ENCODE measurements around the gene CELF4. TPM values are rescaled to one million over a fixed set of nuclear protein-coding genes. Genes with fewer than 3 reads are reported as not detected.

Gene CELF4
- total RNA-seq, 2 donors from 2014 or later, result 0.32 to 0.79 TPM

DNA sequence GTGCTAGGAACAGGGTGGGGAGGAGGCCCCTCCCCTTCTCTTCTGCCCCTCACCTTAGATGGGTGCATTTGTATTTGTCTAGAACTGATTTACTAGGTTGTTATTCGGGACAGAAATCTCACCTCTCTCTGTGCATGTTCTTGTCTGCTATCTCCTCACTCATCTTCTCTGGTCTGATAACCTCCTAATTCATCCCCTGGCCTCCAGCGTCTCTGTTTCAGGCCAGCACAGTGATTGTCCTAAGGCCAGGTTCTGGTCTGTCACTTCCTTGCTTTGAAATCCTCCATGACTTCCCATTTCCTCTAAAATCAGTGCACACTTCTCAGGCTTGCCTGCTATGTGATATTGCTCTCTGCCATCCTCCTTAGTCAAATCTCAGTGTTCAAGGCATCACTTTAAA is 58.4 kb downstream of the CELF4 start:
- no peak for DNase-seq
- ATAC-seq, result no peak
- intact Hi-C loops (cut with DNase I), result no loop called here

DNA sequence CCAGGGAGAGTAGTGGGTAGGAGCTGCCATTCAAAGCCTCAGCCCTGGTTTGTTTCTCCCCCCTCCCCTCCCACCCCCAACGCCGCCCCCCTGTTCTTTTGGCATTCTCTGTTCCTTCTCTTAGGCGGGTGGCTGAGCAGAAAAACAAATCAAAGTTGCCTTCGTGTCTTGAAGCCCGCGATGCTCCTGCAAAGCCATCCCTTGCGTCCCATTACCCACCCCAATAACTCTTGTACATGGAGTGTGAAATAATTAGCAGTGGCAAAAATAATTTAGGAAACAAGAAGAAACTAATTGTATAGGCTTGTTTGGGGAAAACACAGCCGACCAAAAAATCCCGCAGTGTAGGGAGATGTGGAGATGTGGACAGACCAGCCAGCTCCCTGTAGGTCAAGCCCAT is 59.6 kb downstream of the CELF4 start:
- ATAC-seq (no peak), DNase-seq (no peak)
- intact Hi-C loops (cut with DNase I), result no loop called here

DNA sequence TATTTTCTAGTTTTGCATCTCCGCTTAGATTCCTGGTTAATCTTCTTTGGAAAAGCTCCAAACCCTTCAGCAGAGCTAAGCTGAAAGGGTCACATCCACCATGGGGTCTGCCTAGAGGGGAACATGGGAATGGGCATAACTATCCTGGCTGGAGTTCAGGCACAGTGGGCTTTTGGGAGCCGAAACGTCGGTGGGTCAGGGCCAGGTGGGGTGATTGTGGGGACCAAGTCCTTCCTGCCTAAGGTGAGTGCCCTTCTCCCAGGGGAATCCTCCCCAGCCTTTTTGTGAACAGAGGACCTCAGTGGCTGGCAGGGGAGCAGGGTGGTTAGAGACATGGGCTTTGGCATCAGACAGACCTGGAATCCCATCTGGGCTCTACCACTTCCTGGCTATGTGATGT is 60.3 kb downstream of the CELF4 start:
- intact Hi-C loops (cut with DNase I), result no loop called here
- ATAC-seq, result no peak
- no peak for DNase-seq

DNA sequence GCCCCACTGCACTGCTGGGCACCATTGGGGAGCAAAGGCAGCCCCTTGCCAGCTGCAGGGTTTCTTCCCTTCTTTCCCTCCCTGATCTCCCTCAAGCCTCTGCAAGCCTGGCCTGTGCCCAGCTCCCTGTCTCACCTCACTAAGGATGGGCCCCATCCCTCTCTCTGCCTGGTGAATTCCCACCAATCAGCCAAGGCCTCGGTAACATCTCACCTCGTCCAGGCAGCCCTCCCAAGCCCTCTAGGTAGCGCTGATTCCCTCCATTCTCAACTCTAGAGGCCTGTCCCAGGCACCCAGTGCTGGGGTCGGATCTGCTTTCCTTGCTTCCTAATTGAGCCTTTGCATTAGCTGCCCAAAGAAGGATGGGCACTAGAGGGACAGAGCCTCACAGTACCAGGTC is 63.0 kb downstream of the CELF4 start:
- intact Hi-C loops (cut with DNase I), result no loop called here
- ATAC-seq (no peak), DNase-seq (no peak)

DNA sequence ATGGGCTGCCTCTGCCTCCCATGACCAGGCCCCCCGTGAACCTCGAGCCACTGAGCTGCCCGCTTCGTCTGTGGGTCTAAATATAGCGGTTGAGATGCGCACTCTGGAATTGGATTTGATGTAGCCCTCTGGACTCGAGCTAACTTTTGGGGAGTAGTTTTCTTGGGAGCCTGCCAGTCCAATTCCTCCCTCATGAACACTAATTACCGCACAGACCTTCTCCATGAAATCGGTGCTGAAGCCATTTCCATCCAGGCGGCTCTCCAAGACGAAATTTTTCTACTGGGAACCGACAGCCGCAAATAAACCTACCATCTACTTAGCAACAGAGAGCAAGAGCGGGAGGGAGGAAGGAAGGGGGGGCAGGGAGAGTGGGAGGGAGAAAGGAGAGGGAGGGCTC is 63.6 kb downstream of the CELF4 start:
- ATAC-seq, result no peak
- DNase-seq, result no peak
- intact Hi-C loops (cut with DNase I), result no loop called here

DNA sequence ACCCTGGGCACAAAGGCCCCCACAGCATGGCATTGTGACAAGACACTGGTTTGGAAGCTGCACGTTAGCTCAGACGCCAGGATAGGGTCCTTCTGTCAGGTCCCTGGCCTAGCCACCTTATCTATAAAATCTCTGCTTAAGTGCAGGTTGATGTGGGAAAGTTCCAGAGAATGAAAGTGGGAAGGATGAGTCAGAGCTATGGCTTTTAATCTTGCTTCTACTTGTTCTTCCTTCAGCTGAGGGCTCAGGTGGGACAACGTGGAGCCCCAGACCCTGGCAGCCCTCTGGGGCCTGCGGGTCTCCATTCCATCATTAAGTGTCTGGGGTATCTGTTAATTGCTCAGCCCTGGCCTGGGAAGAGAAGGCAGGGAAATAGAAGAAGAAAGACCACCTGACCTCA is 64.5 kb downstream of the CELF4 start:
- DNase-seq (no peak), ATAC-seq (no peak)
- intact Hi-C loops (cut with DNase I), result no loop called here

DNA sequence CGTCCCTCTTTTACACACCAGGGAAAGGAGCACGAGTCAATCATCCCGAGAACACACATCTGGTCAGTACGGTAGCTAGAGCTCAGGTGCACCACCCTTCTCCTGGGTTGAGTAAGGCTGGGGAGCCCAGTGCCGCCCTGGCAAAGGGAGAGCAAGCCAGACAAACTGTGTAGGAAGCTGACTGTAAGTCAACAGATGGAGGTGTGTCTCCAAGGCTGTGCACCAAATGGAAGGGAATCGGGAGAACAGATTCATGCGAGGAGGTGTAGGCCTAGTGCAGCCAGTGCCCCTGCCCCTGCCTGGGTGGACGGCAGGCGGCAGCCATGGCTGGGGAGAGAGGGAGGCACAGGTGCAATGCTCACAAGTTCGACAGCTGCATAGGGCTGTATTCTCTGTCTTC is 65.7 kb downstream of the CELF4 start:
- intact Hi-C loops (cut with DNase I), result no loop called here
- DNase-seq (no peak), ATAC-seq (no peak)

DNA sequence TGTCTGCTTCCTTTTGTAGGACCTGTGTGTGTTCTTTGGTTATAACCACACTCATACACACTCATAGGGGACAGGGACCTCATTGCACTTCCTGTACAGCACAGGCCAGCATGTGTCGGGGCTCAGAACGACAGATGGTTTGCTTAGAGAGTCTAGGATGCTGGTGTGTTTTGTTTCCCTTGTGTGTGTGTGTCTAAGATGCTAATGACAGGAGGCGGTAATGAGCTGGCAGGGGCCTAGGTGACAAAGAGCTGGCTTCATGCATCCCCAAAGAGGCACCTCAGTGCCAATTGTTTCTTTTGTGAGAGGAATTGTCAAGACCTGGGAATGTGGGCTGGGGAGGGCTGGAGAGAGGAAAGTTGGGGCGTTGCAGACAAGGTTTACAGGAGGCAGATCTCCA is 66.6 kb downstream of the CELF4 start:
- DNase-seq (no peak), ATAC-seq (no peak)
- intact Hi-C loops (cut with DNase I), result no loop called here

DNA sequence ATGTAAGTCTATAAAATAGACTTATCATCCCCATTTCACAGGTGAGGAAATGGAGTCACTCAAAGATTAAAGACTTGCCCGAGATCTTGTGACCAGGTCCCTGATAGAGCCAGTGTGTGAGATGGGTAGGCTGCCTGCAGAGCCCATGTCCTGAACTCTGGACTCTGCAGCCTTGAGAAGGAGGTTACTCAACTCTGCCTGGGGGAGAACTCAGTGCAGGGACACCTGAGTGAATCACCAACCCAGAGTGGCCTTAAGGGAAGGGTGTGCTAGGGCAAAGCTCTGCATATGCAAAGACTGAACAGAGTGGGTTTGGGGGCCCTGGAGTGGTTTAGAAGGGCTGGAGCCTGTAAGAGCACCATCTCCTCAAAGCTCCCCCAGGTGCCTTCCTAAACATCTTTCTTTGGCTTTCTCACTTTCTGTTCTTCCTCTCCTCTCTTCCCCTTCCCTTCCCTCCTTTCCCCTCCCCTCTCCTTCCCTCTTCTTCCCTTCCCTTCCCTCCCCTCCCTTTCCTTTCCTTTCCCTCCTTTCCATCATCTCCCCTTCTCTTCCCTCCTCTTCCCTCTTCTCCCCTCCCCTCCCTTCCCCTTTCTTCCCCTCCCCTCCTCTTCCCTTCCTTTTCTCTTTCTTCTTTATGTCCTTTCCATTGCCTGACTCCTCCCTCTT is 67.6 kb downstream of the CELF4 start:
- DNase-seq (no peak), ATAC-seq (no peak)

DNA sequence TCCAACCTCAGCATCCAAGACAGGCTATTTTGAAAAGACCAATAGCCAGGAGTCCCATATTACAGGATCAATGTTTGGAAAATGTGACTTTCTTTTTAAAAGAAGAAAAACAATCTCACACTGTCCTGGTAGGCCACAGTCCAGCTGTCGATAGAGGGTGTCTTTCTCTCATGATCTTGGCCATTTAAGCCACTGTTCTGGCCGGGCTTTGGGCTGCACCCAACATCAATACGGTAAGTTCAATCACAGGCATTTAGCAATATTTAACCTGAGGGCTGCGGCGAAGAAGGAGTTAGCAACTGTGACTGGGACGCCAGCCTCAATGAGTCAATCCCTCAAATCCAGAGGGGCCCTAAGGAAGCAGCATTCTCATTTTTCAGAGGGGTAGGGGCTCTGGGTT is 69.0 kb downstream of the CELF4 start:
- ATAC-seq (no peak), DNase-seq (no peak)
- intact Hi-C loops (cut with DNase I), result no loop called here

More for the DNA sequence above, 67.6 kb downstream of the CELF4 start:
- intact Hi-C loops (cut with DNase I), result no loop called here

DNA sequence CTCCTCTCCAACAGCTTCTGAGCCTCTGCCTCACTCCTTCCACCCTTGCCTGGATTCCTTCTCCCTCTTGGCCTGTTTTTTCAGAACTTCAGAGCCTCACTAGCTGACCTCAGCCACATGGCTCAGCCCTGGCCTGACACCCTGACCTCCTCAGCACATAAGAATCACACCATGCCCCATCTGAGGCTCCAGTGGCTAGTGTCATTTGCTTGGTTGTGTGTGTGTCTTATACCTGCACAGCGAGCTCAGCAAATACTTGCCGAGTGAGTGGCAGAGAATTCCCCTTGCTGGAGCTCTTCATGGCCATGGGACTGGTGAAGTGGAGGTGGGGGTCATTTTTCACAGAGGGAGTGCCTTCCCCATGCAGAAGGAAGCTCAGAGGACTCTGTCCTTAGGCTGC is 70.2 kb downstream of the CELF4 start:
- no peak for ATAC-seq
- intact Hi-C loops (cut with DNase I), result no loop called here
- no peak for DNase-seq

DNA sequence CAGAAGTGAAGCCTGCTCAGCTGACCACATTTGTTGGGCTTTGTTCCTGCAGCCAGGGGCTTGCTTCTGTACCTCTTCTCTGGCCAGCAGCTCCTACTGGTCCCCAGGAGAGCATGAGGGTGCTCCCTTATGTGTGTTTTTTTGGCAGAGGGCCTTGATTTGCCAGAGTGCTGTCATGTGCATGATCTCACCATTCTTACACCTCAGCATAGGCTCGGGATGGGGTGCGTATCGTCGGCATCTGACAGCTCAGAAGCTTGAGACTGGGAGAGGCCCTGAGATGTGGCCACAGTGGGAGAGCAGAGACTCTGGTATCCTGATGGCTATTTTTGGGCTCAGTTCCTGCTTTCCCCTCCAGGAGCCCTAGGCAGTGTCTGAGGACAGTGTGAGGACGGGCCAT is 71.2 kb downstream of the CELF4 start:
- intact Hi-C loops (cut with DNase I), result no loop called here
- no peak for ATAC-seq

DNA sequence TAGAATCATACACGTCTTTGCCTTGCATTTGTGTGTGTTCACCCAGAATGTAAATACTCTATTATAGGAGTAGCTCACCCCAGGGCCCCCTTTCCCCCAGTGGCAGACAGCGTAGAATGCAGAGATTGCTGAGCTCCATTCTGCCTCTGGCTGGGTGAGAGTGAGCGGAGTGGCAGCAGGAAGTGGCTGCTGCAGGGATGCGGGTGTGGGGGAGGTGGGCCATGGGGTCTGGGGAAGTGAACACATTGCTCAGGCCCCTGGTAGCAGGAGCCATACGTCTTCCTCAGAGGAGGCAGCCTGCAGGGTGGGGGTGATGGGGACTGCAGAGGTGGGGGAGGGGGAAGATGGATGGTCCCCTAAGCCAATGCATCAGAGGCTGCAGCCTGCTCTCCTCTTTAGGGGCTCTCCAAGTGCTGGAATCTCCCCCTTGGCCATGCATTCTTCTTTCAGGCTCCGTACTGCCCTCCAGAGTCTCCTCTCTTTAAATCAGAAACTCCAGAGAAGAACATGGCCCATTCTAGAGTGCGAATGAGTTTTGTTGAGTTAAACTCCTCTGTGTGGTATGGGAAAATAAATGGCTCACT is 72.2 kb downstream of the CELF4 start:
- ATAC-seq (no peak), DNase-seq (no peak)
- intact Hi-C loops (cut with DNase I), result no loop called here

More for the DNA sequence above, 71.2 kb downstream of the CELF4 start:
- DNase-seq, result no peak

DNA sequence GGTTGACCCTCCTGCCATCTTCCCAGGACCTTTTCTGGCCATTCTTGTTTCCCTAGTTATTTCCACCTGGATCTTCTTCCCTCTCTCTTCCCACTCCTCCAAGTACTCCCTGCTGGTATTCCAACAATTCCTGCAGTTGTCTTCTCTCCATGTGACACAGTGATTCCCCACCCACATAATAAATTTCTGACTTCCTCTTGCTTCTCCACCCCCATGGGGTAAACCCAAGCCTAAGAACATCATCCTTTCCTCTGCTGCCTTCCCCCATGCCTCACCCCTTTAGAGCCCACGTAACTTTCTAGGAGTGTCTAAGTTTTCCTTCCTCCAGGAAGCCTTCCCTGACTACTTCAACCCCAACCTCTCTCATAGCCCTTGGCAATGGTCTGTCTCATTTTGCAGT is 72.6 kb downstream of the CELF4 start:
- ATAC-seq (no peak), DNase-seq (no peak)
- intact Hi-C loops (cut with DNase I), result no loop called here

DNA sequence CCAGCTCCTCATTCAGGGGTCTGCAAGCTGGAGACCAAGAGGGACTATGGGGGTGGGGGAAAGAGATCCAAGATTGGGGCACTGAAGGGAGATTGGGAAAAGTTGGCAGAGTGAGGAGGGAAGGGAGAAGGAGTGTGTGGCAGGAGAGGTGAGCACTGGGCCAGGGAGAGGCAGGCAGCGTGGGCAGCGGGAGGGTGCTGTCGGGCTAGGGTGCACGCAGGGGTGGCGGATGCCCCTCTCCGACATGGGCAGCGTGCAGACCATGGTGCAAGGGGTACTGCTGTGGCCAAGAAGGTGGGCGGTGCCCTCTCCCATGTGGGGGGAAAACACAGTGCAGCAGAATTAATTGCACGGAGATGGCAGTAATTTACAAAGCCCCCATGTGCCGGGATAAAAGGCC is 74.1 kb downstream of the CELF4 start:
- DNase-seq (no peak), ATAC-seq (no peak)
- intact Hi-C loops (cut with DNase I), result no loop called here

DNA sequence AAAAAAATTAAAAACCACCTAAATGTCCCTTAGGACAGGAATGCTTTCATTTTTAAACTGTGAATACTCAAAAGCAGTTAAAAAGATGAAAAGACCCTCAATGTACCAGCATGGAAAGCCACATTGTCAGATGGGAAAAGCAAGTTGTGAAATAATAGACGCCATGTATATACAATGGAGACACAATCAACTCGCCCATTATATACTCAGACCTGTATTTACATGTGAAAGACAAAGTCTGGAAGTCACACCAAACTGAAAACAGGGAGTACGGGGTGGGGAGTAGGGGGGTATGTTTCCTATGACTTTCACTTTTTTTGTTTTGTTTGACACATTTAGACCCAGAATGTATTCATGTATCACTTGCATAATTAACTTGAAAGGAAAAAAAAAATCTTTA is 75.6 kb downstream of the CELF4 start:
- intact Hi-C loops (cut with DNase I), result loop anchor here in 1 of 2 donors (10.0 kb wide), 1 partner anchor 105 kb away; no protein-coding TSS in a partner anchor
- no peak for ATAC-seq
- DNase-seq, result no peak

DNA sequence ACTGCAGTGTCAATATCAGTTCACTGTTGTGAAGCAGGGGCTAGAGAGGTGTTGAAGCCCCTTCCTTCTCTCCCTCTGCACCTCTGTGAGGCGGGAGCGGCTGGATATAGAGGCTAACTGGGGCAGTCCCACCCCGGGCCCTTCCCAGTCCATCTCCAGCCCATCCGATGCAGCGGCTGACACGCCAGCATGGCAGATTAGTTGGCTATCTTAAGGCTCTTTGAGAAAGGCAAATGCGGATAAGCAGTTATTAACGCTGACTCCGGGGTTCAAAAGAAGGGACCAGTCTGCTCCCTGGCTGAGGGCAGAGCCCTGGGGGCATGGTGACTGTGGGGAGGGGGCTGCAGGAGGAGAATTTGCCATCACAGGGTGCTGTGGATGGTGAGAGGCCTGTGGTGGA is 76.6 kb downstream of the CELF4 start:
- ATAC-seq (no peak), DNase-seq (no peak)
- intact Hi-C loops (cut with DNase I), result loop anchor here in 1 of 2 donors (10.0 kb wide), 1 partner anchor 104 kb away; no protein-coding TSS in a partner anchor

DNA sequence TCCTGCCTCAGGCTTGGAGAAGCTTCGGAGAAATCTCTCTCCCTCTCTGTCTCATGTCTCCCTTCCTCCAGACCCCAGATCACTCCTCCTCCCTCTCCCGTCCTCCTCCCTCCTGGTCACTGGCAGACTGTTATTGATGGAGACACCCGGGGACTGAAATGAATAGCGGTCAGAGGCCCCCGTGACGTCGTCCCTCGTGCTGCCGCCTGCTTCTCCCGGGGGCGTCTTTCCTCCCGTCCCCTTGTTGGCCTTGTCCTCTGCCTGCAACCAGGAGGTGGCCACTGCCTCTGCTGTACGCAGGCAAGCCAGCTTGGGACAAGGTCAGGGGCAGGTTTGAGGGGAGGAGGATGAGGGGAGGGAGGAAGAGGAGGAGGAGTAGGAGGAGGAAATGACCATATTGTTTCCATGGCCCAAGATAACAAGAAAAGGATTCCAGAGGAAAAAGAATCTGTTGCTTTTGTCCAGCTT is 78.2 kb downstream of the CELF4 start:
- ATAC-seq (peak in 1 of 2 donors; percentile 58), DNase-seq (peak; percentile 45)
- intact Hi-C loops (cut with DNase I), result loop anchor here in 1 of 2 donors (10.0 kb wide), 1 partner anchor 103 kb away; no protein-coding TSS in a partner anchor

DNA sequence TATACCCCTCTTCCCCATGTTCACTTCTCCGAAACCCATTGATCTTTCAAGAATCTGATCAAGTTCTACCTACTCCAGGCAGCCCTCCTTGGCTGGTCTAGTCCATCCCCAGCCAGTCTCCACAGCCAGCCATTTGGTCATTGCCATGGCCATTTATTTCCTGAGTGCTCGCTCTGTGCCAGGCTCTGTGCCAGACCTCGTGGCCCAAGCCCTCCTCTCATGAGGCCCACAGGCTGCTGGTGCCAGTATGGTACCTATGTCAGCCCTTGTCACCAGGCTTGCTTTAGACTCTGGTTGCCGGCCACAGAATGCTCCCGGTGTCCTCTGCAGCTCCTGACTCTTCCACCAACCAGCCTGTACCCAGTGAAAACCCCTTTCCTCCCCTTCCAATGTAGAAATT is 78.8 kb downstream of the CELF4 start:
- intact Hi-C loops (cut with DNase I), result loop anchor here in 1 of 2 donors (10.0 kb wide), 1 partner anchor 102 kb away; no protein-coding TSS in a partner anchor
- ATAC-seq (no peak), DNase-seq (no peak)

DNA sequence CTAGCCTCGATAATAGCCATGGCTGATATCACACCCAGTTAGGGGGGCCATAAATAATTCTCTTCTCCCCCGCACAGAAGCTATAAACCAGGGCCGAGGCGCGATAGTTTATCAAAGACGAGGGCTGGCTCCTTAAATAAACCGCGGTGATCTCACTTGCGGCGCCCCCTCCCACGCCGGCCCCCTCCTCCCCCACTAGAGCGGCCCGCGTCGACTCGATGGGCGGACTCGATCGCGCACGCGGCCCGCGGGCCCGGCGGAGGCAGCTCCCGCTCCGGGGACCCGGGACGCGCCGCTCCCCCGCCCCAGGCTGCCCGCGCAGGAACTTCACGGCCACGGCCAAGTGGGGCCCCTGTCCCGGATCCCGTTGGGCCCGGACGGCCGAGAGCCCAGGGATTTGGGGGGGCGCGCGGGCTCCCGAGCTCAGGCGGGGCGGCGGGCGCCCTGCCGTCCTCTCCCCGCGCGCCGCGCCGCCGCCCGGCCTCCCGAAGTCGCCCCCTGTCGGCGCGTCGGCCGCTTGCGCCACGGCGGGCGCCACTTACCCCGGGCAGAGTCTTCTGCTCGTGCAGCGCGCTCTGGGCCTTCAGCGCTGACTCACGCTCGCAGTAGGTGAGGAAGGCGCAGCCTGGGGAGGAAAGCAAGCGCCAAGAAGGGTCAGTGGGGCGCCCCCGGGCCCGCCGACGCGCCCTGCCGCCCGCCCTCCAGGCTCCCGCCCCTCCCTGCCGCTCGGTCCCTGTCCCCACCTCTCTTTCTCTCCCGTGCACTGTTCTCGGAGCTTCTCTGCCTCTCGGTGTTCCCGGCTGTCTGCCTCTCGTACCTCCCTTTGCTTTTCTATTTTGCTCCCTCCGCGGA is 80.4 kb downstream of the CELF4 start:
- intact Hi-C loops (cut with DNase I), result loop anchor here in 1 of 2 donors (10.0 kb wide), 1 partner anchor 100 kb away; no protein-coding TSS in a partner anchor
- peak in 1 of 2 donors; percentile 67 for ATAC-seq
- peak; percentile 36 for DNase-seq

All from left cardiac atrium (tissue), 4 donors.